ENCODE measurements around the gene TRIM7. TPM values are rescaled to one million over a fixed set of nuclear protein-coding genes. Genes with fewer than 3 reads are reported as not detected.

Gene TRIM7
- total RNA-seq, 4 donors from 2014 or later = 44.8 to 80.6 (median 54.5) TPM

GRCh38 chr5:181189363-181189961, 15.5 kb downstream of the TRIM7 start:
- no peak for TF ChIP-seq POLR2A (IDR thresholded peaks at IDR 0.05)
- TF ChIP-seq, protein P1, sequence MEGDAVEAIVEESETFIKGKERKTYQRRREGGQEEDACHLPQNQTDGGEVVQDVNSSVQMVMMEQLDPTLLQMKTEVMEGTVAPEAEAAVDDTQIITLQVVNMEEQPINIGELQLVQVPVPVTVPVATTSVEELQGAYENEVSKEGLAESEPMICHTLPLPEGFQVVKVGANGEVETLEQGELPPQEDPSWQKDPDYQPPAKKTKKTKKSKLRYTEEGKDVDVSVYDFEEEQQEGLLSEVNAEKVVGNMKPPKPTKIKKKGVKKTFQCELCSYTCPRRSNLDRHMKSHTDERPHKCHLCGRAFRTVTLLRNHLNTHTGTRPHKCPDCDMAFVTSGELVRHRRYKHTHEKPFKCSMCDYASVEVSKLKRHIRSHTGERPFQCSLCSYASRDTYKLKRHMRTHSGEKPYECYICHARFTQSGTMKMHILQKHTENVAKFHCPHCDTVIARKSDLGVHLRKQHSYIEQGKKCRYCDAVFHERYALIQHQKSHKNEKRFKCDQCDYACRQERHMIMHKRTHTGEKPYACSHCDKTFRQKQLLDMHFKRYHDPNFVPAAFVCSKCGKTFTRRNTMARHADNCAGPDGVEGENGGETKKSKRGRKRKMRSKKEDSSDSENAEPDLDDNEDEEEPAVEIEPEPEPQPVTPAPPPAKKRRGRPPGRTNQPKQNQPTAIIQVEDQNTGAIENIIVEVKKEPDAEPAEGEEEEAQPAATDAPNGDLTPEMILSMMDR (IDR thresholded peaks at IDR 0.05) = no peak
- WGBS, 2 donors = 0% methylated on average over 22 to 36 of the region's 41 CpGs
- H3K27me3 ChIP-seq = no peaks in the 10 kb centered on the region
- no peaks in the 10 kb centered on the region for H3K9me3 ChIP-seq
- H3K4me1 ChIP-seq = peaks cover 12 to 69% (median 12%) of the 10 kb centered on the region in 3 donors
- H3K36me3 ChIP-seq = peaks cover 0 to 7% (median 0%) of the 10 kb centered on the region in 3 donors
- no peak for DNase-seq
- peak overlapping the region; percentile 64 to 96 (median 82) for H3K4me3 ChIP-seq
- intact Hi-C loops (cut with DNase I) = loop anchor here (10.0 kb wide), 1 partner anchor 75 kb away; the partner anchor contains the start of gene TRIM52
- H3K27ac ChIP-seq = peak overlapping the region; percentile 90 to 93 (median 90)

- intact Hi-C loops (cut with DNase I) = loop anchor here (10.0 kb wide), 1 partner anchor 76 kb away; the partner anchor contains the start of gene TRIM52
- Histone ChIP-seq H3K27ac (peak overlapping the region; percentile 90 to 93 (median 90)), H3K27me3 (no peaks in the 10 kb centered on the region), H3K9me3 (no peaks in the 10 kb centered on the region), H3K4me1 (peaks cover 12 to 75% (median 19%) of the 10 kb centered on the region in 3 donors), H3K4me3 (peak overlapping the region; percentile 64 to 96 (median 82)), H3K36me3 (peaks cover 0 to under 1% (median 0%) of the 10 kb centered on the region in 3 donors)
- no peak for DNase-seq
- TF ChIP-seq POLR2A (IDR thresholded peaks at IDR 0.05) = no peak
- TF ChIP-seq, protein P1 (IDR thresholded peaks at IDR 0.05) = no peak
- WGBS, 2 donors = 0% methylated on average over 22 to 26 of the region's 35 CpGs
Observed at GRCh38 chr5:181188700-181189362, 16.2 kb downstream of the TRIM7 start.

GRCh38 chr5:181187500-181188213, 17.3 kb downstream of the TRIM7 start:
- 2 to 8% methylated on average over 27 to 32 of the region's 37 CpGs for WGBS, 2 donors
- DNase-seq = no peak
- H3K4me3 ChIP-seq = peak overlapping the region; percentile 64 to 96 (median 82)
- H3K27ac ChIP-seq = peak overlapping the region; percentile 37 to 93 (median 90)
- peaks cover 10 to 74% (median 24%) of the 10 kb centered on the region in 3 donors for H3K4me1 ChIP-seq
- no peak for TF ChIP-seq POLR2A (IDR thresholded peaks at IDR 0.05)
- TF ChIP-seq, protein P1 (IDR thresholded peaks at IDR 0.05) = peak in 2 of 6 experiments; percentile 14 to 36
- H3K27me3 ChIP-seq = no peaks in the 10 kb centered on the region
- intact Hi-C loops (cut with DNase I) = loop anchor here (10.0 kb wide), 1 partner anchor 77 kb away; the partner anchor contains the start of gene TRIM52
- no peaks in the 10 kb centered on the region for H3K9me3 ChIP-seq
- H3K36me3 ChIP-seq = no peaks in the 10 kb centered on the region

- H3K4me1 ChIP-seq = peaks cover 5 to 71% (median 29%) of the 10 kb centered on the region in 3 donors
- peak overlapping the region in 3 of 4 donors; percentile 90 to 93 (median 91) for H3K27ac ChIP-seq
Observed at GRCh38 chr5:181186986-181187499, 18.0 kb downstream of the TRIM7 start.

More at GRCh38 chr5:181186986-181187499, 18.0 kb downstream of the TRIM7 start:
- TF ChIP-seq, protein P1 (IDR thresholded peaks at IDR 0.05) = no peak
- no peak for TF ChIP-seq POLR2A (IDR thresholded peaks at IDR 0.05)
- peak overlapping the region in 2 of 4 donors; percentile 79 to 84 for H3K4me3 ChIP-seq
- H3K9me3 ChIP-seq = no peaks in the 10 kb centered on the region
- no peak for DNase-seq
- H3K36me3 ChIP-seq = no peaks in the 10 kb centered on the region
- 34 to 37% methylated on average over 8 of the region's 8 CpGs for WGBS, 2 donors
- H3K27me3 ChIP-seq = no peaks in the 10 kb centered on the region
- intact Hi-C loops (cut with DNase I) = loop anchor here (10.0 kb wide), 1 partner anchor 78 kb away; the partner anchor contains the start of gene TRIM52

All from esophagus squamous epithelium (tissue), 5 donors.